NCI-H1417 (cell line): ENCODE measurements around the gene PRKCB.
A peak's percentile ranks its signal among the peaks of the same experiment; 100 is the strongest.
"Not testable (repeated sequence)": the region's sequence is repeated elsewhere in the genome, so short reads cannot be mapped to it uniquely, and the experiment has no call there.

Source experiments
- DNase-seq, 3 experiments: peaks; one replicate each; lab custom pipeline; 2025; lab: John Stamatoyannopoulos, UW

PRKCB gene

DNA sequence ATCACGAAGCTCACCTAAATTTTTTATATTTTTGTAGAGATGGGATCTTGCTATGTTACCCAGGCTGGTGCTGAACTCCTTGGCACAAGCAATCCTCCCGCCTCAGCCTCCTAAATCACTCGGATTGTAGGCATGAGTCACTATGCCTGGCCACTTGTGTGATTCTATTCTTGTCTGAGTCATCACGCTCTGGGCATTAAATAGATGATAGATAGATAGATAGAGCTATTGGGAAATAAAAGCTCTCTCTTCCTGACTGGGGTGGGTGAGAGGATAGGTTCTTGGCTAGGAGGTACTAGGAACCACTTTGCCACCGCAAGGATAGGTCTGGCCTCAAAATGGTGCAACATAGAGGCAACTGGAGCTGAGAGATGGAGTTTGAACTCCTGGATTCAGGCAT is 399.0 kb downstream of the PRKCB start:
- DNase-seq: no peak

DNA sequence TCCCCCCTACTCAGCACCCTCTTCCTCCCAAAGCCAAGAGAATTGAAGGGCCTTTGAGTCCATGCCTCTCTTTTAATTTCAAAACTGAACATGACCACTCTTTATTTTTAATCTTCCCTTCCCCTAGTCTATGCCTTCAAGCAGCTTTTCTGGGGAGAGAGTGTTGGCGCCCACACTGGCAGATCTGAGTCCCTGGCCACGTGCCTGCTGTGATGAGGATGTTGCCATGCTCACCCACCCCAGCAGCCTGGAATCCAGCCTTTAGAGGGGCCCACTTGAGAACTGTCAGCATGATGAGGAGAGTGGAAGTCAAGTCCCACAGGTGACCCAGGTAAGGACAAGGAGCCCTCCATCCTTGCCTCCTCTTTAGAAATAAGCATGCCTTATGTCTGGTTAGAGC is 400.0 kb downstream of the PRKCB start:
- no peak for DNase-seq

DNA sequence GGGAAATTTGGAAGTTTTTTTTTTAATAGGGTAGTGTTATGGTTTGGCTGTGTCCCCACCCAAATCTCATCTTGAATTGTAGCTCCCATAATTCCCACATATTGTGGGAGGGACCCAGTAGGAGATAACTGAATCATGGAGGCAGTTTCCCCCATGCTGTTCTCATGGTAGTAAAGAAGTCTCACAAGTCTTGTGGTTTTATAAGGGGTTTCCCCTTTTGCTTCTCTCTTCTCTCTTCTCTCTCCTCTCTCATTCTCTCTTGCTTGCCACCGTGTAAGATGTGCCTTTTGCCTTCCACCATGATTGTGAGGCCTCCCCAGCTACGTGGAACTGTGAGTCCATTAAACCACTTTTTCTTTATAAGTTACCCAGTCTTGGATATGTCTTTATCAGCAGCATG is 403.1 kb downstream of the PRKCB start:
- DNase-seq: not testable (repeated sequence)

GRCh38 chr16:24246911-24247607 is 411.3 kb downstream of the PRKCB start:
- no peak for DNase-seq

DNA sequence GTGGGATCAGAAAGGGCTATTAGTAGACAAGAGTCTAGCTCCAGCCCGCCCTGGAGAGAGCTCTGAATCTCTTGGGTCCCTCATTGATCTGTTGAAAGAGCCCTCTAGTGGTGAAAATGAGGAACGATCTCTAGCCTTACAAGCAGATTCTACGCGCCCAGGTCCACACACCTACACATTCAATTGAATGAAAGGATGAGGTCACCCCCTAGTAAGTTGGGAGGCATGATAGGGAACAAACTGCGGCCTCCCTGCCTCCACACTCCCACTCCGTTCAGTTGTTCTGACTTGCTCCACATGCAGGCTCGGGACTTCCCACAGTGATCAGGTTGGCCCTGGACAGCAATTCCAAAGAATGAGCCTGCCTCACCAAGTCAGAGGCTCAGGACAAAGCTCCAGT is 417.4 kb downstream of the PRKCB start:
- peak in 2 of 3 experiments; percentile 50 to 51 for DNase-seq

DNA sequence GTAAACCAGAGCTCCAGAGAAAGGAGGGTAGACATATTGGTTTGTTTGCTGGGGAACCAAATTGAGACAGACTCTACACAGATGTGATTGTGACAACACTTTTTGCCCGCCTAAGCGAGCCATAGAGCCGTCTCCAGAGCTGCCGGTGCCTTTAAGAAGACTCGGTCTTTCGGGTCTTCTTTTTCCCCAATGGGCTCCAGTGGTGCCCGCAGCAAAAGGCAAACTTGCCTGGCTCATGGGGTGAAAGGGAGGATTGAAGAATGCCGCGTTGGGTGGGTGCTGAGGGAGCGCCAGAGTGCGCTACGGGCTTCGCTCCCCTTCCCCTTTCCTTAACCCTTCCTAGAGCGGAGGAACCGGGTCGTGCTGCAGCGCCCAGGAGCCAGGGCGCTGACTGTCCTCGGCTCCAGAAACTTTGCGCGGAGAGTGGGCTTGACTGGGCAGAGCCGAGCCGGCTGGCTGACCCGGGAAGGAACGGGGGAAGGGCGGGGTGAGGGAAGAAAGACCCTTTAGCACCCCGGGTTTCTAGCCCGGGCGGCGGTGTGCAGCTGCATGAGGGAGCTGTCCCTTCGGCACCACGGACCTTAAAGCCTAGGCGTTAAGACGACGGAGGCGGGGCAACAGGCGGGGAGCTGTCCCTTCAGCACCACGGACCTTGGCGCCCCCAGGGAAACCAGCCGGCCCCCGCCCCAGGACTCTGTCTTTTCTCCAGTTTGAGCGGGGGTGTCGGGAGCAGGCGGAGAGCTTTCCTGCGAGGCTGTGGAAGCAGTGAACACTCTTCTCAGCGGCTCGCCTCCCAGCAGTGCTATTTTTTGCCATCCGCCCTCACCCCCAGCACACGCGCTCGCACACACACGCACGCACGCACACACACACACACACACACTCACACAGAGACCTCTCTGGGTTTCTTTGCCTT is 419.9 kb downstream of the PRKCB start, which contains the start of gene CACNG3:
CACNG3 (plus strand) TSS at position 880 of the 916 bp plus-strand sequence. CDS start 420 bp downstream, outside the sequence.
- no peak for DNase-seq

DNA sequence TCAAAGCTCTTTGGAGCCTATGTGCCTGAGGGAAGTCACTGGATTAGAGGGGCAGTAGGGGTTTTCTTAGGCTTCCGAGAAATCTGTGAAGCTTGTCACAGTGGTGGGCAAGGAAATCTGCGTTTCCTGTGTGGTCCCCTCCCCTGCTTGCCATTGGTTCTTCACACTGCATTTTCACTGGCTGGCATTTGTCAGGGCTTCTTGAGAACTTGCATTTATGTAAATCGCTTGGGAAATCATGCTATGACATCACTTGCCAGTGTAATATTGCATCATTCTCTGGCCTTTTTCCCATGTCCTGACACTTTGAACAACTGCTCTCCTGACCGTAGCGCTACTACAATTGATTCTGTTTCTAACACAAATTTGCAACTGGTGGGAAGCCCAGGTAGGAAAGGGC is 422.2 kb downstream of the PRKCB start:
- DNase-seq: no peak

DNA sequence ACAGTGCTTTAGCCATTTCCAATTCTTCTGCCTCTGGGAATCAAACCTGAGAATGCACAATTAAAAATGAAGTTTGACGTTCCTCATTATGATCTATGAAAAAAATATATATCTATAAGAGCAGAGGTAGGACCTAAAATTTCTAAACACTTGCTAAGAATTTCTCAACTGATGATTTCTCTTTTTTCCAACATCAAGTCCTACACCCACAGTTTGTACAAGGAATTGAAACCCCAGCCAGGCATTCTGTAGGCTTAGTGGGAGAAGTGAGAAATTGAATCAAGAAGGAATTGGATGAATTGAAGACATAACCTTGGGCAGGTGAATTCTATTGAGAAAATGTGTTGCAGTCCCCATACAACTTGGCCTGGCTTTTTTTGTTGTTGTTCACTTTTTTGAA is 423.0 kb downstream of the PRKCB start:
- no peak for DNase-seq

- no peak for DNase-seq
Measured at GRCh38 chr16:24262816-24263215, 427.0 kb downstream of the PRKCB start.
